GM13977 (cell line): ENCODE measurements around the gene PLCD3.

Experiments
- DNase-seq: peaks from one replicate; pipeline ENCODE4 v3.0.0; 2012; ENCODE audit warnings: low spot score
- in situ Hi-C: fragments of 300-500 bp; cut with MboI; formaldehyde crosslinking; loops from one replicate; pipeline ENCODE4 v1.12.0; 2022; ENCODE audit warnings: low sequenced_read_pairs, low pct_unique_long_range_greater_than_20kb, mixed read lengths, inconsistent platforms; ENCODE audit not compliant: unreplicated experiment
- TF ChIP-seq, protein P1 (sequence below): IDR thresholded peaks from 2 replicates; pipeline ENCODE4 v1.5.1; 2012; ENCODE audit warnings: mild to moderate bottlenecking, control low read depth; ENCODE audit not compliant: insufficient read depth; ENCODE audit errors: extremely low read depth, missing control alignments

PLCD3 gene

DNA sequence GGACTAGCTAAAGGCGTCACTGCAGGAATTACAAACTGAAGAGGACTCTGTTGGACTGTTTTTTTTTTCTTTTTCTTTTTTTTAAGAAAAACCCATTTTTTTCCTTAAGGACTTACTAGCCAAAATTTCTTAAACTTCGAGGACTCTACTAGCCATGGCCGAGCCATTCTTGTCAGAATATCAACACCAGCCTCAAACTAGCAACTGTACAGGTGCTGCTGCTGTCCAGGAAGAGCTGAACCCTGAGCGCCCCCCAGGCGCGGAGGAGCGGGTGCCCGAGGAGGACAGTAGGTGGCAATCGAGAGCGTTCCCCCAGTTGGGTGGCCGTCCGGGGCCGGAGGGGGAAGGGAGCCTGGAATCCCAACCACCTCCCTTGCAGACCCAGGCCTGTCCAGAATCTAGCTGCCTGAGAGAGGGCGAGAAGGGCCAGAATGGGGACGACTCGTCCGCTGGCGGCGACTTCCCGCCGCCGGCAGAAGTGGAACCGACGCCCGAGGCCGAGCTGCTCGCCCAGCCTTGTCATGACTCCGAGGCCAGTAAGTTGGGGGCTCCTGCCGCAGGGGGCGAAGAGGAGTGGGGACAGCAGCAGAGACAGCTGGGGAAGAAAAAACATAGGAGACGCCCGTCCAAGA, 16.8 kb upstream of the PLCD3 start:
- in situ Hi-C loops = no loop called here
- peak; percentile 77 for DNase-seq
- TF ChIP-seq, protein P1, sequence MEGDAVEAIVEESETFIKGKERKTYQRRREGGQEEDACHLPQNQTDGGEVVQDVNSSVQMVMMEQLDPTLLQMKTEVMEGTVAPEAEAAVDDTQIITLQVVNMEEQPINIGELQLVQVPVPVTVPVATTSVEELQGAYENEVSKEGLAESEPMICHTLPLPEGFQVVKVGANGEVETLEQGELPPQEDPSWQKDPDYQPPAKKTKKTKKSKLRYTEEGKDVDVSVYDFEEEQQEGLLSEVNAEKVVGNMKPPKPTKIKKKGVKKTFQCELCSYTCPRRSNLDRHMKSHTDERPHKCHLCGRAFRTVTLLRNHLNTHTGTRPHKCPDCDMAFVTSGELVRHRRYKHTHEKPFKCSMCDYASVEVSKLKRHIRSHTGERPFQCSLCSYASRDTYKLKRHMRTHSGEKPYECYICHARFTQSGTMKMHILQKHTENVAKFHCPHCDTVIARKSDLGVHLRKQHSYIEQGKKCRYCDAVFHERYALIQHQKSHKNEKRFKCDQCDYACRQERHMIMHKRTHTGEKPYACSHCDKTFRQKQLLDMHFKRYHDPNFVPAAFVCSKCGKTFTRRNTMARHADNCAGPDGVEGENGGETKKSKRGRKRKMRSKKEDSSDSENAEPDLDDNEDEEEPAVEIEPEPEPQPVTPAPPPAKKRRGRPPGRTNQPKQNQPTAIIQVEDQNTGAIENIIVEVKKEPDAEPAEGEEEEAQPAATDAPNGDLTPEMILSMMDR = peak; percentile 89

DNA sequence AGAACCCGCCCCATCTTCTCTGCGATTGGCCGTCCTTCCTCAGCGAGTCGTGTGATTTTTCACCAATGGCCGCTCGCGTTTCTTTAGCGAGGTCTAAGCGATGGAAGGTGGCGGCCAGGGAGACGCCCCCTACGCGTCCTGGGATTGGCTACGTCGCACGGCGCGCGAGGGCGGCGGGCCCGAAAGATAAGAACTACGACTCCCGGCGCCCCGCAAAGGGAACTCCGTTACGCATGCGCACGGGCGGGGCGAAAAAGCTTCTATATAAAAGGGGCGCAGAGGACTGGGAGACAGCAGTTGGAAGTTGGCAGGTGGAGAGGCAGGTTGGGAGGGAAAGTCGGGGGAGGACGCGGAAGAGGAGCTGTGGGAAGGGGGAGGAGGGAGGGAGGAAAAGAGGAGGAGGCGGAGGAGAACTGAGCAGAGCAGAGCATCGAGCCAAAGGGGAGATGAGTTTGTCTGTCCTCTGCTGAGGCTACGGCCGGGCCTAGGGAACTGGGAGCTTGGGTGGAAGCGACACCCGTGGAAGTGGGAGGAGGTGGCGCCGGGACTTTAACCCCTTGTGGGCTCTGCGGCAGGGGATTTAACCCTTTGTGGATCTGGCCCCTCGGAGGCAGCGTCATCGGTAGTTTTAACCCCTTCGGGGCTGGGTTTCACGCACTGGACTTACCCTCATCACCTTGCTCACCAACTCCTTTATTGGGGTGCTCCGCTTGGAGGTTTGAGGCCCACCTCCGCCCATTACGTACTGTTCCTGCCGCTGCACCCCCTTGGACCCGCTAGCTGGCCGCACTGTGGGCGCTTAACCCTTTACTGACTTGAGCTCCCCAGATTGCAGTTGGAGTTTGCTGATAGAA, 16.1 kb upstream of the PLCD3 start, which contains the start of gene HEXIM1:
Gene HEXIM1, plus strand, starts transcription at position 293 of the 854 bp plus-strand sequence. CDS start 716 bp downstream, outside the sequence.
- in situ Hi-C loops = no loop called here
- DNase-seq = peak; percentile 96
- TF ChIP-seq, protein P1 = no peak

DNA sequence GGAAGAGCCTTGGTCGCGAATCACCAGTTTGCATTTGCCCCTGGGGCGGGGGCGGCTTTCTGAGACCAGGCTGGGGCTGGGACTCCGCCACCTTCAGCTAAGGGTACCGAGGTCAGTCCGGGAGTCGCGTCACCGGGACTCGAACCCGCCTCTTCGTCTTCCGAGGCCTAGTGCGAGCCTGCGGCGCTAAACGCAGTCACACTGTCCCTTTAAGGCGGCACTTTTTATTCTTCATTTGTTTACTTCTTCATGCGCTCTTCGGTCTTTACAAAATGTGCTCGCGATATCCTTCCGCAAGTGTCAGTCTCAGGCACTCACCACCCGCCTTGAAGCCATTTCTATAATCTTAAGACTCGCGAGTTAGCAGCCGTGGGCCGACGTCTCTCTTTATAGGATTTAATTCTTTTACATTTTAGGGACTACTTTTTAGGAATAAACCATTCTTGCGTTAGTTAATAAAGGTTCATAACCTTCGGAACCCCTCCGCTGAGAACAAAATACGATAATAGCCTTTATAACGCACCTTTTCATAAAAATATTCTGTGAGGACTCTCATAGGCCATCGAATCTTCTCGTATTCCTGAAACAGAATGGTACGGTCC, 15.4 kb upstream of the PLCD3 start:
- TF ChIP-seq, protein P1 = no peak
- DNase-seq = peak; percentile 77
- in situ Hi-C loops = no loop called here

DNA sequence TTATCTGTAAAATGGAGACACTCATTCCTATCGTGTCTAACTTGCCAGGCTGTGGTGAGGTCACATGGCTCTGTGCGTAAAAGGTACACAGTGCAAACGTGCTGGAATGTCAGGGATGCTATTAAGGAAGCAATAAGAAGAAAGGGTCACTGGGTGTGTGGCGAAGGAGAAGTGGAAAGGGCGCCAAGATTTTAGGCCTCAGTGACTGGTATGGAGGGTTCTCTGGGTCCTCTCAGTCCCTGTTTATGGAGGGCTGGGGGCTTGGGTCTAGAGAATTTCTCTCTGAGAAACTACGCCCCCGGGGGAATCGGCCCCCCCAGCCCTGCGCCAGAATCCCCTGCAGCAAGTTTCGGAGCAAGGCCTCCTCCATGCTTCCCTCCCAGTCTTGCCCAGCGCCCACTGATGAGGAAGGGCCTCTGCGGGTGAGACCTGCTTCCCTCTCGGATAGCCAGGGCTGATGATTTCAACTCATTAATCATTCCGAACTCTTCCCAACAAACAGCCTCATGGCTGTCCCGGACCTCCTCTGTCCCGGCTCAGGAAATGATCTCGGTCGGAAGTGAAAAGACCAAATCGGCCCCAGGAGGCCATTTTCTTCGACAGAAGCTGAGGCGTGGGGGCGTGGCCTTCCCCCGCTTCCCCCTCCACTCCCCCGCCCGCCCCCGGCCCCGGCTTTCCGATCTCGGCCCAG, 14.7 kb upstream of the PLCD3 start:
- DNase-seq = peak; percentile 68
- TF ChIP-seq, protein P1 = no peak
- in situ Hi-C loops = no loop called here

DNA sequence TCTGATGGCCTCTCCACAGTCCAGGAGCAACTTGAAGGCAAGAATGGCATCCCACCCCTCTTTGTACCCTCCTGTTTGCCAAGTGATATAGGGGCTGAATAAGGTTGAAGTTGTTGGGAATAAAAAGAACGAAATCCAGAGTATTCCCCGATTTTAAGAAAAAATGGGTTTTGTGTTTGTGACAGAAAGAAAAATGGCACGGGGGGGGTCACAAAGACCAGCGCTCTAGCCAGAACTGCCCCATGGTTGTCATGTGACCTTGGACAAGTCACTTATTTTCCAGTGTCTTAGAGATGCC, 14.2 kb upstream of the PLCD3 start:
- TF ChIP-seq, protein P1 = no peak
- in situ Hi-C loops = no loop called here
- no peak for DNase-seq

DNA sequence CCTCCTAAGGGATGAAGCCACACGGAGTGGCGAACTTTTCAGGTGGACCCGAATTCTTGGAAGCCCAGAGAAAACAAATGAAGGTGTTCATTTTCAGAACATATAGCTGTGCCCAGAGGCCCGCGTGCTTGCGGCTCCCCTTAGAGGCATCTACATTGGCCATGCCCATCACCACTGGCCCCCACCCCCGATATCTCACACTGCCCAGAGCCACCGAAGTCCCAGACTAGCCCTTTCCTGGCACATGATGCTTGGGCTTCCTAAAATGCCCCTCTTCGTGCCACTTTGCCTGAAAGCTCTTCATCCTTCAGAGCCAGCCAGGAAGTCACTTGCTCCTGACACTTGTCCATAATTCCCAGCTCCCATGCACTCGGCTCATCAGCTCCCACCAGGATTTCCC, 13.9 kb upstream of the PLCD3 start:
- in situ Hi-C loops = no loop called here

More for the DNA sequence above, 13.9 kb upstream of the PLCD3 start:
- TF ChIP-seq, protein P1 = no peak
- DNase-seq = no peak
